Cerebellar cortex (tissue), 1 donor: ENCODE measurements around the gene CORO2B.
A peak's percentile ranks its signal among the peaks of the same experiment; 100 is the strongest.
"Not testable (repeated sequence)": the region's sequence is repeated elsewhere in the genome, so short reads cannot be mapped to it uniquely, and the experiment has no call there.

Experiments used
- DNase-seq: peaks from one replicate; pipeline ENCODE4 v3.0.0-alpha.2; 2015; ENCODE audit warnings: low spot score

Gene CORO2B

DNA sequence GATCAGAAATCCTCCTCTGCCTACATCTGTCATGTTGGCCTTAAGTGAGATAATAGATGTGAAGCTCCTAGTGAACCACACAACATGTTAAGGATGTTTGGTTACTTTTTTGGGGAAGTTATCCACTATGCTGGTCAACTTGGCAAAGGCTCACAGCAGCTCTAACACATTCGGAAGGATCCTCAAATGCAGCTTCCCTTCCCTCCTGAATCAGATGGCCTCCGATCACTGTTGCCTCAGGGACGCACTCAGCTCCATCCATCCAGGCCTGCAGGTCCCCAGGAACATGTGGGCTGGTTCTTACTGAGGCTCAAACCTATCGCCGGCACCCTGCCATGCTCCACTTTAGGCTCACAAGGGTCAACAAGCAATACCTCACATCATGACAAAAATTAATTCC, 67.9 kb downstream of the CORO2B start:
- no peak for DNase-seq

DNA sequence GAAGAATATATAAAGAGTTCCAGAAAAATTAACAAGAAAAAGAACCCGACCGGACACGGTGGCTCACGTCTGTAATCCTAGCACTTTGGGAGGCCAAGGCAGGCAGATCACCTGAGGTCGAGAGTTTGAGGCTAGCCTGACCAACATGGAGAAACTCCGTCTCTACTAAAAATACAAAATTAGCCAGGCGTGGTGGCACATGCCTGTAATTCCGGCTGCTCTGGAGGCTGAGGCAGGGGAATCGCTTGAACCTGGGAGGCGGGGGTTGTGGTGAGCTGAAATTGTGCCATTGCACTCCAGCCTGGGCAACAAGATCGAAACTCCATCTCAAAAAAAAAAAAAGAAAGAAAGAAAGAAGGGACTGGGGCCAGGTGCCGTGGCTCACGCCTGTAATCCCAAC, 68.6 kb downstream of the CORO2B start:
- not testable (repeated sequence) for DNase-seq

DNA sequence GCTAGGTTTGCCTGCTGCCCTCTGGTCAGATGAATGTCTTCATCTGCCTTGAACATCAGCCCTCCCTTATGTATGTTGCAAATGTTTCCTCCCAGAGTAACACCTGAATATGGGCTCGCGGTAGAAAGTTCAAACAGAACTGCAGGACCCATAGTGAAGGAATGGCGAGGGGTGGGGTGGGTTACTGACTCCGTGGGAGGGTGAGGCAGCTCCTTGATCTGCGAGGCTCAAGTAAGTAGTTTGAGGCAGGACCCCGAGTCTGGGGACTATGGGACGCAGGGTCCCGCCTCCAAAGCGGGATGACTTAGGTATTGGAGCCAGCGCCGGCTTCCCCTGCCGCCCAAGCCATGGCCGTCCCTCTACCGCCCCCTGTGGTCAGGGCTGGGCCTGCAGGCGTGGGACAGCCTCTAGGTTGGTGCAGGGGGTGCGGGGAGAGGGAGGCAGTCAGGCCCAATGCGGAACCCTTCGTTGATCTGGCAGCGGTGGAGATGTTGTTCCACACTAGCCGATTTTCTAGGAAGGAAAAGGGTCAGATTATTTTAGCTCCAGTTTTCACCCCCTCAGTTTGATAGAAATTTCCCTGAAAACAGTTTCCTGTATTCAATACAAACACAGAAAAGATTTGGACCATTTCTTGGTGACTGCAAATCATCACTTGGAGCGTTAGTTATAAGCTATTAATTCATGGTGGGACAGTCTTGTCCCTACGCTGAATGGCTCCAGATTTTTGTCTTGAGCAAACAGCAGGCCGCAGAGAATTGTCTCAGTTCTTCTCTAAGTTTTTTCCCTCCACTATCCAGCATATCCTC, 72.3 kb downstream of the CORO2B start:
- no peak for DNase-seq

DNA sequence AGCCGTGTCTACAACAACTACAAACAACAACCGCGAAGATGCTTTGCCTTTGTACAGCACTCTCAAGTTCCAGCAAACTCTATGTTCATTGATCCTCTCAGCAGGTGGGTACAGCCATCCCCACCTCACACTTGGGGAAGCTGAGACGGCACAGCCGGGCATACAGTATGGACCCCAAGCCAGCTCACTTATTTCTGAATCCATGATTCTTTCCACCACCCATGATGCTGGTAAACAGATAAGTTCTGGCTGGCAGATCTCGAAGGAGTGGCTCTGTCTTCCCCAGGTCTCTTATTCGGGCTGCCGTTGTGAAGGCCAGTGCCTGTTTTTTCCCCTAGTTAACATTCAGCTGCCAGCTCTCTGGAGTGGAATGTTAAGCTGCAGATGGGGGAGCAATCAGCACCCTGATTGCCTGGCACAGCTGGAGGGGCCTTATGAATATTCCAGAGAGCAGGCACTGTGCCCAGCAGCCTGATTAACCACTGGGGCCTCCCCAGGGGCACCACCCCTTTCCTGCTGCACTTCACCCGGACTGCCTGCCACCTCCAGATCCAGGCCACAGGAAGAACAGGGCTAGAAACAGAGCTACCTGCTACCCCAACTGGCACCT, 73.2 kb downstream of the CORO2B start:
- no peak for DNase-seq

DNA sequence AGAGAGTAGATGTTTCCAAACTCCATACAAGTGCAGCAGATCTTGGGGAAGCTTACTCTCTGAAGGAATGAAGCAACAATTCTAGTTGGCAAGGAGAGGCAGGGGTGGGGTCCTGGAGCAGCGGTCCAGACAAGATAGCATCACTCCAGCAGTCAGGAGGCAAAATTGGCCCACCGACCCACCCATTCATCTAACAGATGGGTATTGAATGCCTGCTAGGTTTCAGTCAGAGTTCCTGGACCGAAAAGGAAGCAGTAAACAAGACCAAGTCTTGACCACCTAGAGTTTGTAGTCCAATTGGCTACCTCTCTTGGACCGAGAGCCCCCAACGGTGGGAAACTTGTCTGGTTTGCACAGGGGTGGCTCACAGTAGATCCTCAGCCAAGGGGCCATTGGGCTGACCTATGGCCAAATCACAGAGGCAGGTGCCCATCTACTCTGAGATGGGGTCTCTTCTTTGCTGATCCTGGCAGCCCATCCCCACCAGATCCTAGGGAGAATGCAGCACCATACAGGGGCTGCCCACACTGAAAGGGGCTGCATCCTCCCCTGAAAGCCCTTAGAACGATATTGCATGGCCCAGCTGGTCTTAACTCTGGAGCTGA, 74.3 kb downstream of the CORO2B start:
- no peak for DNase-seq

DNA sequence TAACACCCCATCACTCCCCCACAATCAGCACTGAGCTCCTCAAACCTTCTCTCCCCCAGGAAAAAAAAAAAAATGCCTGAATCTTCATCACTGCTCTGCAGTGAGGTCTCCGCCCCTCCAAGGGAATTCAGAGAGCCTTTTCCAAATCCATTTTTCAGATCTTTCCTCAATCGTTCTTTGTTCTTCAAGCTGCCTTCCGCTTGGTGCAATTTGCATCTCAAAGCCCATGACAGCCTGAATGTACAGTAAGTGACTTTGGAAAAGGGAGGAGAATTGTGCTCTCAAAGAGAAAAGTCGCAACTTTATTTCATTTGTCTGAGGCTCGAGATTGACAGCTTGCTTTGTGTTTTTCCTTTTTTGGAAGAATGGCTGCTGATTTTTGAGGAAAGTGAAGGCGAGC, 75.0 kb downstream of the CORO2B start:
- DNase-seq, result no peak

DNA sequence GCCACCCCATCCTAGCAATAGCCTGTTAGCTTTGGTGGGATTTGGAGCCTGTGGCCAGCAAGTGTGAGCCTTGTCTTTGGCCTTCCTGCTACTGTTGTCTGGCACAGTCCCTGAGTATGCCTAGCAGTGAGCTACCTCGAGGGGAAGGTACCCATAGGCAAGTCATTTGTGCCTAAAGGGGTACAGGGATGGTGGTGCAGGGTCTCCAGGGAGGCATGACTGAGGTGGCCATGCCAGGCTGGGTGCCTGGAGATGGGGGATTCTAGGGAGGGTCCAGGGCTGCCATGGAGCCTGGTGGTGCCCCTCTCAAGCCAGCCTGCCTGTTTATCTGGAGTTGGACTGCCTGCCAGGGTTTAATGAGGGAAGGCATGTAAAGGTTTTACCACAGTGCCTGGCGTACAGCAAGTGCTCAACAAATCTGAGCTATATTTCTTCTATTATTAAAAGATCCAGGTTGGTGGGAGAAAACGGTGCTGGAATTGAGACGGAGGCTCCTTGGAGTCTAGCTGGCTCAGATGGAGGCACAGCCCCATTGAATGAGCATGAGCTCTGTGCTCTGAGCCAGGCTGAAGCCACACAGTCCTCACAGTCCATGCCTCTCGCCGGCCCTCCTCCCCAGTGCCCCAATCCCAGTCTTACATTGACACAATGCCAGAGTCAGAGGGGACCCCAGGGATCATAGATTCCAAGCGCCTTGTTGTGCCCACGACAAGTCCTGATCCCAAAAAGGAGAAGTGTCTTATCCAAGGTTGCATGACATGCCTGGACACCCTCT, 76.2 kb downstream of the CORO2B start:
- DNase-seq, result no peak

DNA sequence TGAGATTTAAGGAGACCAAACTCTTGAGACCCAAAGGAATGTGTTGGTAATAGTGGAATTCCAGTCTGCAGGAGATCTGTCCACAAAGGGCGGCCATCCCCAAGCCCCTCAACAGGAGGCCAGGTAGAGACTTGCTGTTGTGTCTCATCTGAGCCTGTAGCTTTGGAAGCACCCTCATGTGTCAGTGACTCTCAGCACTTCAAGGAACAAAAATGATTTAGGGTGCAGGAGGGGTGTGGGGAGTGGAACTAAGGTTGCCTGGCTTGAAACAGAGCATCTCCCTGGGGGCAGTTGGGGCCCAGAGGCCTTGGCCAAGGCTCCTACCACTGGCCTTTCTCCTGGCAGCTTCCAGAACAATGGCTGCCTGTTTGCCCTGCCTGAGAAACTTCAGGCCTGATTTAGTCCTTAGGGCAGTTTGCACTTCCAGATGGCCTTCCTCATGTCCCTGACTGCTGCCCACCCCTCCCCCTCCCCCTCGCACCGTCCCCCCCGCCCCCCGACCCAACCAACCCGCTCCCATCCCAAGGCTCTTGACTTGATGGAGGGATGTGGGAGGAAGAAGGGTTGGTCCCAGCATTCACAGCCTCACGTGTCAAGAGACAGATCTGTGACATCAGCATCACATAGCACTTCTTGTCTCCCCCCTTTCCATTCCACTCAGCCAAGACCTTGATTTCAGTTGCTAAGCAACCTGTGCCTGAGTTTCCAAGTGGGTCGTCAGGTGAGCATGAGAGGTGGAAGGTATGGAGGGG, 77.1 kb downstream of the CORO2B start:
- no peak for DNase-seq

DNA sequence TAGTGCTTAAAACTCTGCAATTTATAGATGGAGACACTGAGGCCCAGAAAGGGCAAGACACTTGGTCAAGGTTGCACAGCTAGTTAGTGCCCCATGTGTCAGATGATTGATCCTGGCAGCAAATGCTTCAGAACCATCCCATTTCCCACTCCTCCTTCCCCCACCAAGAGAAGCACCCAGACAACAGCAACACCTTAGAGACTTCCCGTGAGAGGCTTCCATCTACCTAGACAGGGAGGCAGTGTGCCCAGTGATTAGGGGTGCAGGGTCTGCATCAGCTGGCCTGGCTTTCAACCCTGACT, 77.6 kb downstream of the CORO2B start:
- DNase-seq, result no peak

DNA sequence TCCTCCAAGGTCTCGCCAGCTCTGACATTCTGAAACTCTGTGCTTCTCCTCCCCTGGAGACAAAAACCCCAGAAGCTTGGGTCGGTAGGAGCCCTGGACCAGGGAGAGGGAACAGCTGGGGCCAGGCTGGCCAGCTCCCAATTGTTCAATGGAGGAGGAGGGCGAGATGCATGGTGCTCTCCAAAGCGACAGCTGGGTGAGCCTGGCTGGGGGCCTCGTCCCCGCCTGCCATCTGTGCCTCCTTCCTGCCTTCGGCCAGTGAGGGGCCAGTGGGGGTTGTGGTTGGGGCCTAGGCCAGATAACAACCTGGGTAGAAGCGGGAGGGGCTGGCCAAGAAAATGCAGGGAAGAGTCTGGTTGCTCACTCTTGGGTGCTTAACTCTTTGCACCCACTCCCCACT, 79.4 kb downstream of the CORO2B start:
- DNase-seq, result peak; percentile 78

DNA sequence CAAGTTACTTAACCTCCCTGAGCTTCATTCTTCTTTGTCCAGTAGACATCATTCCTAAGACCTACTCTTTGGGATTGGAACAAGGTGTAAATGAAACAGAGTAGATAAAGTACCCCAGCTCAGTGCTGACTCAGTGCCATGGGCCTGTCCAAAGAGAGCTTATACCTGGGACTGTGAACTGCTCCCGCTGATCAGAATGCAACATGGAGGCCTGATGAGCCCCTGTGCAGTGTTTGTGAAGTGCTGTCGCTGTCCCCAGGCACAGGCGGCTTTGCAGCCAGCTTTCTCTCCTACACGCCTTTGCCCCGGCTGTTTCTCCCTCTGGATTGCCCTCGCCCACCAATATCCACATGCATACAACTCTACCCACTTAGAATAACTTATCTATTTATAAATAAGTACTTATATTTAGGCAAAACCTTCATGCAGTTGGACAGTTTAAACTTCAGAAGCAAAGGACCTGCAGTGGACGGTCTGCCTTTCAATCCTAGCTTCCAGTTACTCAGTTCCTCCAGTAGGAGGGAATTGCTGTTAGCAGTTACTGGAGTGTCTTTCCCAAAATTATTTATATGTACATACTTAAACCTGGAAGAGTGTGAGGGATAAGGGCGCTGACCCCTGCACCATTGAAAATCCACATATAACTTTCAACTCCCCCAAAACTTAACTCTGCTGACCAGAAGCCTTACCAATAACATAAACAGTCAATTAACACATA, 80.0 kb downstream of the CORO2B start:
- DNase-seq, result no peak

DNA sequence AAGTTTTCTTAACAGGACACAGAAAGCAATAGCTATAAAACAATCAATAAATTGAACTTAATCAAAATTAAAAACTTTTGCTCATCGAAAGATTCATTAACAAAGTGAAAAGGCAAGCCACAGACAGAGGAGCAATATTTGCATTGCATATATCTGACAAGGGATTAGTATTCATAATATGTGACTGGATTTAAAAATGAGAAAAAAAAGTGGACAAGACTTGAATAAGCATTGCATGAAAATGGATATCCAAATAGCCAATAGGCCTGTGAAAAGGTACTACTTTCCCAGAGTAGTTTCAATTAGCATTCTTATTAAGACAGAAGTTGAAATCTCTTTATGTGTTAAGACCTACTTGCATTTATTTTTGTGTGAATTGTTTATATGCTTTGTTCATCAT, 84.7 kb downstream of the CORO2B start:
- DNase-seq, result no peak

DNA sequence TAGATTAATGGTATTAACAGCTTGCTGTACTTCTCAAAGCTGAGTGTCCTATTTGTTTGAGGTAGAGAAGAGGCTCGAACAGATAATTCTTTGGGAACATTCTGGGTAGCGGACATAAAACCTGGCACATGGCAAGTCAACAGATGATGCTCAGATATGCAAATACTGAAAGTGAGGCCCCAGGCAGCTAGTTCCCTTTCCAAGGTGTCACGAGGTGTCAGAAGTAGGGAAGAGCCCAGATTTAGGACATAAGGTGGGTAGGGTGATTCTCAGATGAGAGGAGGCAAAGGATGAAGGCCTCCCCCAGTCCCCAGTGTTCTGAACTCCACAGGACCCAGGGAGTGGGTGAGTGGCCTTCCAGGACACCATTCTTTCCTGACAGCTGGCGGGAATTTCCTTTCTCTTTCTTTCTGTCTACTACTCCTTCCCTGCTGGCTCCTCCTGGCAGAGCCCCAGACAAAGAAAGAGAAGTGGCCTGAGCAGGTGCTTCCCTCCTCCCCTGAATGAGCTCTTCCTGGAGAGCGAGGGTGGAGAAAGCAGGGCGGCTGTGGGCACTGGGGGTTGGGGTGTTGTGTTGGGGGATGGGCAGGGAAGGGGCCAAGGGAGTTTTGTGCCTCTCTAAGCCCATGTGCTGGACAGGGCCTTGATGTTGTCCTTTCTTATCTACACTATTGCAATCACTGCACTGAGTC, 87.5 kb downstream of the CORO2B start:
- peak; percentile 84 for DNase-seq

DNA sequence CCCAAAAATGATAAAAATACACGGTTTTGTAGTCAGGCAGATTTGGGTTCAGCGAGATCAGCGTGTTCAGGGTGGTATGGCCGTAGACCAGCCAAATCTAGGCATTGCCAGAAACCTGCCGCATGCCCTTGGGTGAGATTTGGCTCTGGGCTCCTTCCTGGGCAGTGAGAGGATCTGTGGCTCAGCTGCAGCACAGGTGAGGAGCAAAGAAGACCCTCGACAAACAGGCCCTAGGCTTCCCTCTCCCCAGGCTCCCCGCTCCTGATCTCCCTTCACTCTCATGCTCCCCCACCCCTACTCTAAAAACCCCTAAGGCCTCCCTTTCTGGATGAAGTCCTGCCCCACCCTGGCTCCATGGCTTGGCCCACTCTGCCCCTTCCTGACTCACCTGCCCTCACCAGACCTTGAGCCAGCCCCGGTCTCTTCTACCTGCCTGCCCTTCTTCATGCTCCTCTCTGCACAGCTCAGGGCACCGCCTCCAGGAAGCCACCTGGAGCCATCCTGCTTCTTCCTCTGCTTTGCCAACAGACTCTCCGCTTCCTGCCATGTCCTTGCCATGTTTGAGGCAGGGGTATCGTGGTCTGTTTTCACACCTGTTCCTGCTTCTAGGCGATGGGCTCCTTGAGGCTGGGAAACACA, 88.1 kb downstream of the CORO2B start:
- peak; percentile 58 for DNase-seq

DNA sequence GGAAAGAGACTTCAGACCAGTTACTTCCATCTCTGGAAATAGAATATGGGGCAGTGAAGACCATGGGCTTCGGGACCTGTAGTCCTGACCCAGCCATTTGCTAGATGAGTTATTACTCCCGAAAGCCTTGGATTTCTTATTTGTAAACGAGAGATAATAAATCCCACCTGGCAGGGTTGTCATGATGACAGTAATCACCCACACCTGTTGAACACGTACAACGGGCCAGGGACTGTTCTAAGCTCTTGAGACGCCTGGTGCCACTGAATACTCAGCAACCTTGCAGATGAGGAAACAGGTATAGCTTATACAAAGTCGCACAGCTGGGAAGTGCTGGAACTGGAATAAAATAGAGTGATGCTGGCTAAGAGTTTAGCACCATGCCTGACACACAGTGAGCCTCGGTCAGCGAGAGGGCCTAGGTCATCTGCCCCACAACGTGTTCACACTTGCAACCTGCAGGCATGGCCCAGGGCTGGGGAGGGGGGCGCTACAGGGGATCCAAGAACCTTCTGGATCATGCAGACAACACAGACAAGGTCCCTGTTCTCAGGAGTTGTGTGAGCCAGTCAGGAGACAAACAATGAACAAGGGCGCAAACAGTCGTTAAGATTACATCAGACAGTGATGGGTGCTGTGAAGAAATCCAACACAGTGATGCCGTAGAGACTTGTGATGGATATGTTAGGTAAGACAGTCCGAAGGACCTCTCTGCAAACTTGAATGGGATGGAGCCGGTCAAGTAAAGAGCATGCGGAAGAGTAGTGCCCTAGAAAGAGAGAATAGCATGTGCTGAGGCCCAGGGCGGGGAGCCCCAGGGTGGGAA, 89.2 kb downstream of the CORO2B start:
- no peak for DNase-seq

DNA sequence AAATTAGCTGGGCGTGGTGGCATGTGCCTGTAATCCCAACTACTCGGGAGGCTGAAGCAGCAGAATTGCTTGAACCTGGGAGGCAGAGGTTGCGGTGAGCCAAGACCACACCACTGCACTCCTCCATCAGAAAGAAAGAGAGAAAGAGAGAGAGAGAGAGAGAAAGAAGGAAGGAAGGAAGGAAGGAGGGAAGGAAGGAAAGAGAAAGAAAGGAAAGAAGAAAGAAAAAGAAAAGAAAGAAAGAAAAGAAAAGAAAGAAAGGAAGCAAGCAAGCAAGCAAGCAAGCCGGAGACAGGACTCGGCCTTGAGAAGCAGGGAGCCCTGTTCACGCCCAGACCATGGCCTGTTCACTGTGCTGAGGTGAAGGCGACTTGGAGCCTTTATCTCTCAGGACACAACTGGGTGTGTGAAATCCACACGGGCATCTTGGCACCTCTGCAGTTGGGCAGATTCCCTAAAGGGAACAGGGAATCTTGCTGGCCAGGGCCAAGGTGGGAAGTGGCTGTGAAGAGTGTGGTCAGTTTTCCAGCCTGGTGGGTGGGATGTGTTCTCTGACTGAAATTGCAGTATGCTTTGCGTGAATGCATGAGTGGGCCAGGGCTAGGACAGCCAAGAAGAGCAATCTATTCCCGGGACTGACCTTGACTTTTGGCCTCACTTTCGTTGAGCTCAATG, 90.3 kb downstream of the CORO2B start:
- DNase-seq, result no peak

DNA sequence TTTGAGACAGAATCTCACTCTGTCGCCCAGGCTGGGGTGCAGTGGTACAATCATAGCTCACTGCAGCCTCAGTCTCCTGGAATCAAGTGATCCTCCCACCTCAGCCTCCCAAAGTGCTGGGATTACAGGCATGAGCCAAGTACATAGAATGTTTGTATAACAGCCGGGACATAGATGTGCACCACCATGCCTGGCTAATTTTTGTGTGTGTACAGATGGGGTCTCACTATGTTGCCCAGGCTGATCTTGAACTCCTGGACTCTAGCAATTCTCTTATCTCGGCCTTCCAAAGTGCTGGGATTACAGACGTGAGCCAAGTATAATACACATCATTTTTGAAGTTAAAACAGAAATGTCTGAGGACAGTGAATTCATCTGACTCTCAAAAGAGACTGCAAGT, 93.5 kb downstream of the CORO2B start:
- DNase-seq, result no peak

DNA sequence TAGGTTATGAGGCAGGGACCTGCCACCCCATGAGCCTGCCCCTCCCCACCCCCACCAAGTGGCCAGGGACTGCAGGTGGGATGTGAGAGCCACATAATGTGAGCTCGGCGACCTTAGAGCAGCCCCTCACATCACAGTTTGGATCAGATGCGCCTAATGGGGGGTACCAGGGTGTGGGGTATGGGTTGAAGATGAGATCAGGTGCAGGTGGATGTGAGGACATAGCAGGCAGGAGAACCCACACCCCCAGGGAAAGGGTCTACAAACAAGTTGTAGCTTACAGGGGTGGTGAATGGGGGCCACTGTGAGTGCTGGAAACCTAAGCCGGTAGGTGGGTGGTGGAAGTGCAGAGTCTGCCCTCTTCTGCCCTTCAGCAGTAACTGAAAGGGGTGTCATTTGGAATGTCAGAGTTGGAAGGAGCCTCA, 94.0 kb downstream of the CORO2B start:
- no peak for DNase-seq

DNA sequence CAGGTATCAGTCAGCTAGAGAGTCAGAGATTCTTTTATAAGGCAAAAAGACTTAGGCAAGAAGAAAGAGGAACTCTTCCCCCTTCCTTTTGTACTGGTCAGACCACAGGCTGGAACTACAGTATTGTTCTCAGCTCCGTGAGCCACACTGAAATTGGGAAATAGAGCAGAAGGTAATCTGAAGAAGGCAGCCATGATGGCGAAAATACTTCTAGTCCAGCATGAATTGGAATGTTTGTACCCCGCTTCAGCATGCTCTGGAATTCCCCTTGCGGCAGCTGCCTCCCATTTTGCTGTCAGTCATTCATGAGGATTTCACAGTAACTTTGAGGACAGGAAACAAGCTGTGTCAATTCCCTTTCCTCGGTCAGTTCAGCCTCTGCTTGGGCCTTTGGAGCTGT, 96.2 kb downstream of the CORO2B start:
- peak; percentile 78 for DNase-seq
